GM18907 (cell line): ENCODE measurements around the gene ITGA3.

ENCODE experiments used
- ATAC-seq: cut with Tn5 transposase; IDR thresholded peaks from one replicate; pipeline ENCODE4 v1.9.1; 2021; ENCODE audit warnings: mild to moderate bottlenecking, moderate library complexity; ENCODE audit not compliant: unreplicated experiment

ITGA3 gene

GRCh38 chr17:50106393-50107131, 50.7 kb downstream of the ITGA3 start:
- ATAC-seq, result no peak

- ATAC-seq, result no peak
Observed at GRCh38 chr17:50107790-50108414, 52.0 kb downstream of the ITGA3 start.

- ATAC-seq, result no peak
Observed at GRCh38 chr17:50108556-50108955, 52.6 kb downstream of the ITGA3 start.

GRCh38 chr17:50109207-50109606, 53.3 kb downstream of the ITGA3 start:
- no peak for ATAC-seq

- no peak for ATAC-seq
Observed at GRCh38 chr17:50109785-50110184, 53.9 kb downstream of the ITGA3 start.

GRCh38 chr17:50110591-50111349, 54.9 kb downstream of the ITGA3 start:
- no peak for ATAC-seq

- no peak for ATAC-seq
Observed at GRCh38 chr17:50111673-50112655, 56.1 kb downstream of the ITGA3 start.

- ATAC-seq, result no peak
Observed at GRCh38 chr17:50112694-50113093, 56.8 kb downstream of the ITGA3 start.

GRCh38 chr17:50113624-50114320, 57.9 kb downstream of the ITGA3 start:
- ATAC-seq, result no peak

GRCh38 chr17:50114401-50114800, 58.5 kb downstream of the ITGA3 start:
- ATAC-seq, result no peak

GRCh38 chr17:50114849-50115357, 59.0 kb downstream of the ITGA3 start:
- ATAC-seq, result no peak

GRCh38 chr17:50115756-50116155, 59.8 kb downstream of the ITGA3 start:
- no peak for ATAC-seq

GRCh38 chr17:50117202-50118051, 61.5 kb downstream of the ITGA3 start:
- no peak for ATAC-seq

- ATAC-seq, result no peak
Observed at GRCh38 chr17:50118076-50118827, 62.3 kb downstream of the ITGA3 start.

- no peak for ATAC-seq
Observed at GRCh38 chr17:50118828-50119218, 62.9 kb downstream of the ITGA3 start.

- no peak for ATAC-seq
Observed at GRCh38 chr17:50120475-50121253, 64.8 kb downstream of the ITGA3 start.

- ATAC-seq, result no peak
Observed at GRCh38 chr17:50122945-50123344, 67.0 kb downstream of the ITGA3 start.
